IPS DF 4.7 (cell line): ENCODE measurements around the gene BET1L.
"Not testable (repeated sequence)": the region's sequence is repeated elsewhere in the genome, so short reads cannot be mapped to it uniquely, and the experiment has no call there.

ENCODE experiments used
- DNase-seq: peaks from one replicate; pipeline ENCODE4 v3.0.0-alpha.2; 2013; ENCODE audit warnings: low spot score; ENCODE audit errors: extremely low read depth

Gene BET1L

GRCh38 chr11:207208-207862, at the start of gene BET1L, which contains the start of gene RIC8A:
Gene BET1L (minus strand): TSS chr11:207399. CDS start chr11:207321, 78 bp downstream.
Gene RIC8A (plus strand): TSS chr11:207708. CDS start chr11:208855, 1,147 bp downstream.
- DNase-seq = peak; percentile 60

GRCh38 chr11:255816-256215, 48.6 kb upstream of the BET1L start:
- DNase-seq = no peak

- no peak for DNase-seq
These were observed 48.0 kb upstream of the BET1L start for GRCh38 chr11:255176-255575.

- no peak for DNase-seq
These were observed 46.7 kb upstream of the BET1L start for GRCh38 chr11:253886-254270.

- no peak for DNase-seq
These were observed 46.1 kb upstream of the BET1L start for GRCh38 chr11:253160-253885.

GRCh38 chr11:252666-253065, 45.5 kb upstream of the BET1L start:
- DNase-seq = no peak

- DNase-seq = no peak
These were observed 44.4 kb upstream of the BET1L start for GRCh38 chr11:251550-251949.

- no peak for DNase-seq
These were observed 43.6 kb upstream of the BET1L start for GRCh38 chr11:250740-251299.

GRCh38 chr11:250274-250673, 43.1 kb upstream of the BET1L start:
- no peak for DNase-seq

- DNase-seq = no peak
These were observed 41.9 kb upstream of the BET1L start for GRCh38 chr11:249062-249461.

GRCh38 chr11:244376-244775, 37.2 kb upstream of the BET1L start:
- DNase-seq = no peak

- DNase-seq = no peak
These were observed 34.4 kb upstream of the BET1L start for GRCh38 chr11:241634-242033.

GRCh38 chr11:240315-240714, 33.1 kb upstream of the BET1L start:
- no peak for DNase-seq

- DNase-seq = not testable (repeated sequence)
These were observed 31.1 kb upstream of the BET1L start for GRCh38 chr11:238346-238745.

GRCh38 chr11:236774-237767, 29.9 kb upstream of the BET1L start, which contains the start of gene PSMD13:
Gene PSMD13 (plus strand): TSS chr11:236976. CDS start chr11:237050, 74 bp downstream.
- peak; percentile 46 for DNase-seq

GRCh38 chr11:235997-236773, 29.0 kb upstream of the BET1L start, which contains the start of gene SIRT3:
Gene SIRT3 (minus strand): TSS chr11:236342. CDS start chr11:236328, 14 bp downstream.
- DNase-seq = no peak

- no peak for DNase-seq
These were observed 28.4 kb upstream of the BET1L start for GRCh38 chr11:235609-235996.

- no peak for DNase-seq
These were observed 28.0 kb upstream of the BET1L start for GRCh38 chr11:235180-235579.

- DNase-seq = no peak
These were observed 25.8 kb upstream of the BET1L start for GRCh38 chr11:232783-233565.

- no peak for DNase-seq
These were observed 23.2 kb upstream of the BET1L start for GRCh38 chr11:230431-230830.
